NCI-H526 (cell line): Measurements from ENCODE around the gene USP27X.
A peak's percentile ranks its signal among the peaks of the same experiment; 100 is the strongest.

ENCODE experiments used
- DNase-seq, 2 experiments: peaks; one replicate each; lab custom pipeline; 2025; lab: John Stamatoyannopoulos, UW

USP27X gene

GRCh38 chrX:49878834-49879655 lies at the start of gene USP27X:
Gene USP27X (plus strand): TSS chrX:49879484. CDS start chrX:49880308, 824 bp downstream.
- DNase-seq: peak; percentile 54 to 81

DNA sequence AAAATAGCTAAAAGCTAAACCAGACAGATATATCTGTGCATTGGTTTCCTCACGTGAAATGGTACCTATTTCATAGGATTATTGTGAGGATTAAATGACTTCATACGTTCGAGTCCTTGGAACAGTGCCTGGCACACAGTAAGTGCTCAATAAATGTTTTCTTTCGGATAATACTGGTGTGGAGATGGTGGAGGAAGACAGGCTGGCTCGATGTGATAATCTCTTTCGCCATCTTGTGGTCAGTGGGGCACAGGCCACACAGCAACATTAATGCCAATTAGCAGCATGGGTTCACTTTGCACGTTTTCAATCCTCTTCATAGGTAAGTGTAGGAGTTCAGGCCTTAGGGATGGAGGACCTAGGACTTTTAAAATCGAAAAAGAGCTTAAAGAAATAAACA lies 40.9 kb upstream of the USP27X start:
- peak in 1 of 2 experiments; percentile 37 for DNase-seq

- DNase-seq: peak; percentile 59 to 77
Observed at GRCh38 chrX:49840679-49841078, 38.6 kb upstream of the USP27X start.

DNA sequence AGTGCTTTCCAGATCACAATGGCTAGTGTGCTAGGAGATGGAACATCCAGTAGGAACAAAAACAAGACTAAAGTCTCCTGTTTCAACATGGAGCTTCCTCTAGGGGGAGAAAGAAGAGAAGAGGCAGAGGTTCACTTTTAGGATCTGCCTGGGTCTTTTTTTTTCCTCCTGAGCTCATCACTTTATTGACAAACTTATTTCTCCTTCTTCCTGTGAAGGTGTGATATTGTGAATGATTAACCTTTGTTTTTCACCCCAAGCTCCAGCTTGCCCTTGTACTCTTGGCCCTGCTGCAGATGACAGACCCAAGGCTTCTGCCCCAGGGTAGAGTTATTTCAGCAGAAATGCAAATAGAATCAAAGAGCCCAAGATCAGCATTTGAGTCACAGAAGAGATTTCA lies 36.7 kb upstream of the USP27X start:
- no peak for DNase-seq

- peak in 1 of 2 experiments; percentile 0 for DNase-seq
Observed at GRCh38 chrX:49844611-49845010, 34.7 kb upstream of the USP27X start.

DNA sequence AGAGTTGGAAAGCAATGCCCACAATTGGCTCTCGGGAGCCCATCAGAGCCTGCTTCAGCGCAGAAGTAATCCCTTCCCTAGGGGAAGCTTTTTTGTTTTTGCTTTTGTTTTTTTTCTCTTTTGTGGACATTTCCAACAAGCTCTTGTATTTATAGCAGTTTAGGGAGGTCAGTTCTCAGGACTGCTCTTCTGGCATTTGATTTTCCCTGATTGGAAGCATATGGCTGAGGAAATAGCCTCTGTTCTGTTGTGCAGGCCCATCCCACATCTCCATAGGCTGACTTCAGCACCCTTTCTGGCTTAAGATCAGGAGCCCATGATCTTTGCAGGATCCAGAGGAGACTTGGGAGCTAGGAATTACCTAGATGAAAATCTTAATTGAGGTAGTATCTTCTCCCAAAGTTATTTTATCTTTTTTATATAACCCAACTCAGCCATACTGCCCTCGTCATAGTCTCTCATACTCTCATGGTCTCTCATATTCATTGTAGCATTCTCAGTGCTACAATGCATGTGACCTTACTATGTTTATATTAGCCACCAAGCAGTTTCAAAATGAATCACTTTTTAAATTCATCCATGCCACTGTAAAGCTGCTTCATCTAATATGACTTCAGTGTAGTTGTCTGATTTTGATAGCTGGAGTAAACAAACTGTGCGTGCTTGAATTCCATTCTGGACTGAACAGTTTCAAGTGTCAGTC lies 33.4 kb upstream of the USP27X start:
- DNase-seq: no peak

GRCh38 chrX:49846522-49846921 lies 32.8 kb upstream of the USP27X start:
- DNase-seq: no peak

GRCh38 chrX:49848275-49848674 lies 31.0 kb upstream of the USP27X start:
- DNase-seq: no peak

- DNase-seq: peak; percentile 3 to 8
Observed at GRCh38 chrX:49850028-49850427, 29.3 kb upstream of the USP27X start.

DNA sequence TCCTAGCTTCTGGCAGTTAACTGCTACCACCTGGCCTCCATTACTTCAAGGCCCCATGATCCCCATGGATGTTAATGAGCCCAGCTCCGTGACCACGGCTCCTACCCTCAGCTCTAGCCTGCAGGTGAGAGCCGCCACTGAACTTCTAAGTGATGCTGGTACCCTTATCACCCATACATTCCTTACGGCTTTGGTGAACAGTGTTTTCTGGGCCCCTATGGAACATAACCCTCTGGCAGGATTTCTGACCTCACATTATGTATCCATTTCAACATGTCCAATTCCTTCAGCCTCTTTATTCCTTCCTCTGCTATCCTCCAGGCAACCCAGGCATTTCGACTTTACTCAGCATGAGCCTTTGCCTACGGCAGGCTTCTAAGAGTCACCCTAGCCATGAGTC lies 25.6 kb upstream of the USP27X start:
- no peak for DNase-seq

DNA sequence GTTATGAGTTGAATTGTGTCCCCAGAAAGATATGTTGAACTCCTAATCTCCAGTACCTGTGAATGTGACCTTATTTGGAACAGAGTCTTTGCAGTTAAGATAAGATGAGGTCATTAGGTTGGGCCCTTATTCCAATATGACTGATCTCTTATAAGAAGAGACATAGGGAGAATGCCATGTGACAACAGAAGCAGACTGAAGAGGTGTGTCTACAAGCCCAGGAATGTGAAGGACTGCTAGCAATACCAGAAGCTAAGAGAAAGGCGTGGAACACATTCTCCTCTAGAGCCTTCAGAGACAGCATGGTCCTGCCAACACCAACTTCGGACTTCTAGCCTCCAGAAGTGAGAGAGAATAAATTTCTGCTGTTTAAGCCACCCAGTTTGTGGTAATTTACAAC lies 22.5 kb upstream of the USP27X start:
- DNase-seq: no peak

- DNase-seq: no peak
Observed at GRCh38 chrX:49858341-49858740, 20.9 kb upstream of the USP27X start.

DNA sequence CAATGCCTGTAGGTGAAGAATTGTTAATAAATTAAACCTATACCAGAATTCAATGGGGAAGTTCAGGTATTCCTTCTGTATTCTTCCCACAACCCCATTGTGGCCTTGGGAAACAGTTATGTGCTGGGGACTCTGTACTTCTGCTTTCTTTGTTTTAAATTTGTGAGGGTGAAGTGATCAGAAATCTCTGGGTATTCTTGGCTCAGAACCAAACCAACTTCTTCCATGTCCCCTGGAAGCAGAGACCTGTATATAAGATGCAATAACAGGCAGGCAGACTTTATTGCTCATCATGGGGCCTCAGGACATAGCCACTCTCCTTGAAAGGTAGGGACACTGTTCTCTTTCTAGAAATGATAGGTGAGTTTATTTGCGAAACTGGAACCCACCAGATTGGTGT lies 19.8 kb upstream of the USP27X start:
- DNase-seq: no peak

DNA sequence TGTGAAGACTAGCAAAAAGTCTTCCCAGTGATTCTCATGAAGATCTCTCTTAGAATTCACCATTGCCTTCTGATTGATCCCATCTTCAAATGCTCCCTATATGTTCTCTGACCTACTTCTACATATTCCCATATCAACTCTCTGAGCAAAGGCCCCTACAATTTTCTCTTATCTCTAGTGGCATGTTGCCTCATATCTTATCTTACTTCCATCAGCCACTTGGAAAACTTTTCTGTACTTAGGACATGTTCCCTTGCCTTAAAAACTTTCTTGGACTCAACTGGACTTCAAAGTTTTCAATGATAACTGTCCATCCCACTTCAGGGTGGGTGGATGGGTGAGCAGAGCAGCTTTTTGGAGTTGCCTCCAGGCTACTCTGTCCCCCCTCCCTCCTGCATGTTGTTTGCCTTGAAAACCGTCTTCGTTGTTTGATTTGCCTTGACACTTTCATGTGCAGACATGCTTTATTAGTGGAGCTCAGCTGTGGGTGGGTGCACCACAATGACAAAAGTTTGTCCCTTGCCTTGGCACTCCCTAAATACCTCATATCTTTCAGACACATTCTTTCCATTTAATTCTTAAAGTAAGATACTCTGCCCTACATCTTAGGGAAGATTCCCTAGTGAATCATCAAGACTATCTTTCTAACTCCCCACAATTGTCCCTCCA lies 18.3 kb upstream of the USP27X start:
- no peak for DNase-seq

DNA sequence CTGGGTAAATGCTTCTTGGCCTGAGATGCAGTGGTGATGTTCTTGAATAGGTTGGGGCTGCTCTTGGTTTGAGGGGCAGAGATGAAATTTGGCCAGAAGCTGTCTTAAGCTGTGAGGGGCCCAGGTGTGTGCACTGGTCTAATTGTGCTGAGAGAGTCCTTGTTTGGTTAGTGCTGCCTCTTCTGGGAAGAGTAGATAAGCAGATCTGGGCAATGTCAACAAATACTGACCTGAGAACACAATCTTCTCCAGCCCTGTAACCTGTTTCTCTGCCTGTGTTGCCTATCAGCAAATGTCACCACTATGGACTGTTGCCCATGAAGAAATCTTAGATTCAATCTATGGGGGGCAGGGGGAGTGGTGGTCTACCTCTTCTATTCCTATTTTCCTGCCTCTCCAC lies 17.2 kb upstream of the USP27X start:
- DNase-seq: no peak

- DNase-seq: no peak
Observed at GRCh38 chrX:49868739-49869138, 10.5 kb upstream of the USP27X start.

DNA sequence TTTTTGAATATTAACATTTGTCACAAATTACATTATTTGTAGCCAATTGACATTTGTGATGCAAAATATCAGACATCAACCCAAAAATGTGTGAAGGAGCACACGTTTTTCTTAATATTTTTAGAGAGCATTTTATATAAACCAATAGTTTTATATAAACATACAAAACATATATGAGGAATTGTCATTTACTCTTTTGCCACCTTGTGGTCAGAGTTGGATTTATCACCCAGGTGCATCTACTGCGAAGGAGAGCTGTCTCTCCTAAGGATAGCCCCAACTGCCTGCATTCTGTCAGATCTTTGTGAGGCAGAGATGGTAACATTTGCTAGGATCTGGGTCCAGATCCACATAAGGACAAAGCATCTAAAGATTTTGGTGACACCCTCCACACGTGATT lies 2.5 kb upstream of the USP27X start:
- peak; percentile 3 to 54 for DNase-seq

DNA sequence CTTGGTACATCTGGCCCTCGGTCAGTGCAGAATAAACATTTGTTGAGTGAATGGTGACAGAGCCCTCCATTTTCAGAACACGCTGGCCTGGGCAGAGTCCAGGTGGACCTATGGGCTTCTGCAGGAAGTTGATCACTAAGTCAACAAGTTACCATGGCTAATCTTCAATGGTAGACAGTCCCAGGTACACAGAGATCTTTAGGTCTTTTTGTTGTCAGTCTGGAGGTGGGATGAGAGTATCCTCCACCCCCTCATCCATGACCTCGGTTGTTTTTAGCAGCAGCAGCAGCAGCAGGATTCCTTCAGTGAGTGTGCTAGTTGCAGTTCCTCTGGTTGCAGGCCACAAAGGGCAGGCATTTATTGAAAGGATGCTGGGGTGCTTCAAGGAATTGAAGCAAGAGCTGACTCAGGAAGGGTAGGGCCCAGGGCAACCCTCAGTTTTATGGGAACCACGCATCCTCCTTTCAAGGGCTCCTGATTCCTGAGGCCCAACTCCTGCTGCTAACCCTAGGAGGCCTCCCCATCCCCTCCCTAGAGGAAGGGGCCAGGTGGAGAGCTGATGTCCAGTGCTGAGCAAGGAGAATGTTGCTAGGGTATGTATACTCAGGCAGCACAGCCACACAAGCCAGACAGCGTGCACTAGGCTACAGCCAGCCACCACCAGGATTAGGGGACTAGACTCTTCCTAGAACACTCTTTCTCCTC lies 1.7 kb upstream of the USP27X start:
- no peak for DNase-seq

GRCh38 chrX:49878128-49878833 lies 1.0 kb upstream of the USP27X start:
- no peak for DNase-seq

DNA sequence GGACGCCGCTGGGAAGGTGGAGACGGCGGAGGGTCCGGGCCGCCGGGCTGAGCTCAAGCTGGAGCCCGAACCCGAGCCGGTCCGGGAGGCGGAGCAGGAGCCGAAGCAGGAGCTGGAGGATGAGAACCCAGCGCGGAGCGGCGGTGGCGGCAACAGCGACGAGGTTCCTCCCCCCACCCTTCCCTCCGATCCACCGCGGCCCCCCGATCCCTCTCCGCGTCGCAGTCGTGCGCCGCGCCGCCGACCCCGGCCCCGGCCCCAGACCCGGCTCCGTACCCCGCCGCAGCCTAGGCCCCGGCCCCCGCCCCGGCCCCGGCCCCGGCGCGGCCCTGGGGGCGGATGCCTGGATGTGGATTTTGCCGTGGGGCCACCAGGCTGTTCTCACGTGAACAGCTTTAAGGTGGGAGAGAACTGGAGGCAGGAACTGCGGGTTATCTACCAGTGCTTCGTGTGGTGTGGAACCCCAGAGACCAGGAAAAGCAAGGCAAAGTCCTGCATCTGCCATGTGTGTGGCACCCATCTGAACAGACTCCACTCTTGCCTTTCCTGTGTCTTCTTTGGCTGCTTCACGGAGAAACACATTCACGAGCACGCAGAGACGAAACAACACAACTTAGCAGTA lies 483 bp downstream of the USP27X start:
- DNase-seq: peak in 1 of 2 experiments; percentile 53

DNA sequence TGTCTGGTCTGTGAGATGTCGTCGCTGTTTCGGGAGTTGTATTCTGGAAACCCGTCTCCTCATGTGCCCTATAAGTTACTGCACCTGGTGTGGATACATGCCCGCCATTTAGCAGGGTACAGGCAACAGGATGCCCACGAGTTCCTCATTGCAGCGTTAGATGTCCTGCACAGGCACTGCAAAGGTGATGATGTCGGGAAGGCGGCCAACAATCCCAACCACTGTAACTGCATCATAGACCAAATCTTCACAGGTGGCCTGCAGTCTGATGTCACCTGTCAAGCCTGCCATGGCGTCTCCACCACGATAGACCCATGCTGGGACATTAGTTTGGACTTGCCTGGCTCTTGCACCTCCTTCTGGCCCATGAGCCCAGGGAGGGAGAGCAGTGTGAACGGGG lies 1.4 kb downstream of the USP27X start:
- no peak for DNase-seq
